OCI-LY7 (cell line): ENCODE results near the gene TWIST2.

Experiments used
- EZH2phosphoT487 ChIP-seq: fragments of 200-600 bp; sonication (generic); IDR thresholded peaks from 2 replicates; pipeline ENCODE4 v1.6.1; 2018; ENCODE audit warnings: low read depth, borderline replicate concordance, mild to moderate bottlenecking, mixed run types, antibody characterized with exemption, low read length, moderate library complexity, mixed read lengths
- TF ChIP-seq, protein P1 (sequence below): fragments of 200-600 bp; sonication (generic); conservative IDR thresholded peaks from 2 replicates; pipeline ENCODE4 v1.5.1; 2014; ENCODE audit warnings: mild to moderate bottlenecking, antibody characterized with exemption, low read length, moderate library complexity, mixed read lengths

DNA sequence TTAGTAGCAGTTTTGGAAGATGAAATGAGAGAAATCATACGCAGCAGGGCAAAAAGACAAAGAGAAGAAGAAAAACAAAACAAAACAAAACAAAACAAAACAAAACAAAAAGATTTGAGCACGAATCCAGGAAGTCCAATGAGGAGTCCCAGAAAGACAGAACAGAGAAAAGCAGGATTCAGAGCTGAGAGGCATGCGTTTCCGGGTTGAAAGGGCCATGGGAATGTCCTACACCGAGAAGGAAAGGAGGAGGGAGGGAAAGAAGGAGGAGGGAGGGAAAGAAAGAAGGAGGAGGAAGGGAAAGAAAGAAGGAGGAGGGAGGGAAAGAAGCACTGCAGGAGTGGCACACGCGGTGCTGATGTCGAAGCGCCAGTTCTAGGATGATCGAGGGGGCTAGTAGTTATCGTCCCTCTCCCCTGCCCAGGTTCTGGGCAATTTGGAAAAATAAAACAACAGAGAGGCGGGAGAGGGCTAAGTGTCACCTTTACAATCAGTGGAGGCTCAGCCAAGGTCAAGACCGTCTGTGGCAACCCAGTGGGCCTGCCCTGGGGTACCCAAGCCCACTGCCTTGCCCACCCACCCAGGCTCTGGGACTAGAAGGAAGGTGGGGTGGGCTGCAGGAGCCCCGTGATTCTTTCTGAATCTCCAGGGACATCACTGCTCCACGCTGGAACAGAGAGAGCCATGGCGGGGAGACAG lies 68.4 kb downstream of the TWIST2 start:
- TF ChIP-seq, protein P1, sequence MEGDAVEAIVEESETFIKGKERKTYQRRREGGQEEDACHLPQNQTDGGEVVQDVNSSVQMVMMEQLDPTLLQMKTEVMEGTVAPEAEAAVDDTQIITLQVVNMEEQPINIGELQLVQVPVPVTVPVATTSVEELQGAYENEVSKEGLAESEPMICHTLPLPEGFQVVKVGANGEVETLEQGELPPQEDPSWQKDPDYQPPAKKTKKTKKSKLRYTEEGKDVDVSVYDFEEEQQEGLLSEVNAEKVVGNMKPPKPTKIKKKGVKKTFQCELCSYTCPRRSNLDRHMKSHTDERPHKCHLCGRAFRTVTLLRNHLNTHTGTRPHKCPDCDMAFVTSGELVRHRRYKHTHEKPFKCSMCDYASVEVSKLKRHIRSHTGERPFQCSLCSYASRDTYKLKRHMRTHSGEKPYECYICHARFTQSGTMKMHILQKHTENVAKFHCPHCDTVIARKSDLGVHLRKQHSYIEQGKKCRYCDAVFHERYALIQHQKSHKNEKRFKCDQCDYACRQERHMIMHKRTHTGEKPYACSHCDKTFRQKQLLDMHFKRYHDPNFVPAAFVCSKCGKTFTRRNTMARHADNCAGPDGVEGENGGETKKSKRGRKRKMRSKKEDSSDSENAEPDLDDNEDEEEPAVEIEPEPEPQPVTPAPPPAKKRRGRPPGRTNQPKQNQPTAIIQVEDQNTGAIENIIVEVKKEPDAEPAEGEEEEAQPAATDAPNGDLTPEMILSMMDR: no peak
- no peak for TF ChIP-seq EZH2phosphoT487
